NCI-H2227 (cell line): Measurements from ENCODE around the gene SLC45A3.

ENCODE experiments used
- DNase-seq: peaks from one replicate; lab custom pipeline; 2025; ENCODE audit not compliant: unreplicated experiment; lab: John Stamatoyannopoulos, UW

The SLC45A3 gene

DNA sequence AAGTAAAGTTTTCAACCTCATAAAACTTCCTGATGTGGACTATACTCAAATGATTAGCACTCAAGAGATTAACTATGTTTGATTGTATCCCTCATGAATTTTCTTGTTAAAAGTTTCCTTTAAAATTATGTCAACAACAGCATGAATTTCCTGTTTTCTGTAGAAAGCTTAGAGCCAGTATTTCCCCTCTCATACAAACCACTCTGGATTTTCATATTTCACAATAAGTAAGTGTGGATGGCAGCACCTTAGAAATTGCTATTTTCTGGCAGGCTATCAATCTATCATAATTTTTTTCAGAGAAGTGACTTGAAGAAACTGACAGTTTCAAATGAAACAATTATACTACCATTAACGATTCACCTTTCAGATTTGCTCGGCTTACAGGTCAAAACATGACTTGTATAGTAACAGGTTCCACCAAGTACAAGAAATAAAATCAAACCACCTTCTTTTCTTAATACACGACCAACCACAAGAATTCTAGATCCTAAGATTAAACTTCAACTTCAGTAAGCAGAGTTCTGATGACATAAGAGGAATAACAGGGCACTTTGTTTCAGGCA, 69.3 kb downstream of the SLC45A3 start:
- no peak for DNase-seq

DNA sequence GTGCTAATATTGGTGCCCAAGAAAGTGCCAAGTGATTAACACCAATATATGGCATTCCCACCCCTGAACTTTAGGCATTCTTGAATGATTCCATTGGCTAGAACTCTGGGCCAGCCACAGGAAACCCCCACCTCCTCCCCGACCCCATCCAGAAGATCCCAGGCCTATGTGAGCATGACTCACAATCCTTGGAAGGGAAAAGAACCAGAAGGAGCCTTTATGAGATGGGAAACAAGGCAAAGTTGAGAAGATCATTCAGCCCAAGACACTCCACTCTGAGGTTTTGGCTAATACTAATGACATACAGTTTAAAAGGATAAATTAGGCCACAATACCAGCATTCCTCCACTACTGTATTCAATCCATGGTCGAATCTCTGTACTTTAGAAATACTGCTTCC, 70.3 kb downstream of the SLC45A3 start:
- DNase-seq: no peak
